Caco-2 (cell line): ENCODE results near the gene URAD. TPM values are rescaled to one million over a fixed set of nuclear protein-coding genes. Genes with fewer than 3 reads are reported as not detected.
A peak's percentile ranks its signal among the peaks of the same experiment; 100 is the strongest.

ENCODE experiments used
- BruUV-seq: library from RNA; stranded (reverse); fragments of 400-500 nt; replicated peaks from 2 replicates; lab custom pipeline; 2021; lab: Mats Ljungman, UMichigan
- CTCF ChIA-PET: fragments of 300-600 bp; sonication (Branson Sonifier 250); formaldehyde crosslinking; loops from one replicate; lab custom pipeline; 2022; ENCODE audit warnings: antibody characterized with exemption; lab: Charles Lee
- POLR2A ChIA-PET: fragments of 300-600 bp; sonication (Branson Sonifier 250); formaldehyde crosslinking; loops from one replicate; lab custom pipeline; 2022; ENCODE audit warnings: antibody characterized with exemption; lab: Charles Lee
- DNase-seq, 2 experiments: peaks; one replicate each; pipeline versions ENCODE4 v3.0.0 to v3.0.0-alpha.2; 2020 to 2022
- H3K27me3 ChIP-seq: replicated peaks from 2 replicates; pipeline ENCODE4 v1.6.0; 2011; ENCODE audit warnings: low read length; ENCODE audit not compliant: control insufficient read depth, insufficient read depth
- H3K36me3 ChIP-seq: 2 replicates; pipeline ENCODE4 v1.5.1; 2011; ENCODE audit warnings: low read length; ENCODE audit not compliant: control insufficient read depth, insufficient read depth
- H3K4me1 ChIP-seq: fragments of 250-450 bp; sonication (Bioruptor Pico); 2 replicates; pipeline ENCODE4 v1.5.1; 2020; ENCODE audit warnings: mild to moderate bottlenecking
- H3K4me3 ChIP-seq: 2 replicates; pipeline ENCODE4 v1.5.1; 2011; ENCODE audit warnings: low read depth, mild to moderate bottlenecking, control low read depth, low read length
- H3K9me3 ChIP-seq: fragments of 250-450 bp; sonication (Bioruptor Pico); 2 replicates; pipeline ENCODE4 v1.5.1; 2020; ENCODE audit warnings: mild to moderate bottlenecking, moderate library complexity
- H3K27ac Mint-ChIP-seq: one replicate; pipeline ENCODE4 v1.8.0; 2022; ENCODE audit warnings: mixed read lengths; ENCODE audit not compliant: unreplicated experiment
- H3K27me3 Mint-ChIP-seq: one replicate; pipeline ENCODE4 v1.8.0; 2022; ENCODE audit warnings: mixed read lengths; ENCODE audit not compliant: insufficient read depth, unreplicated experiment
- H3K36me3 Mint-ChIP-seq: one replicate; pipeline ENCODE4 v1.8.0; 2022; ENCODE audit warnings: mild to moderate bottlenecking, mixed read lengths; ENCODE audit not compliant: insufficient read depth, unreplicated experiment
- H3K4me1 Mint-ChIP-seq: one replicate; pipeline ENCODE4 v1.8.0; 2022; ENCODE audit warnings: low read depth, mixed read lengths; ENCODE audit not compliant: unreplicated experiment
- H3K4me3 Mint-ChIP-seq: one replicate; pipeline ENCODE4 v1.8.0; 2022; ENCODE audit warnings: mild to moderate bottlenecking, moderate library complexity, mixed read lengths; ENCODE audit not compliant: unreplicated experiment
- H3K9me3 Mint-ChIP-seq: one replicate; pipeline ENCODE4 v1.8.0; 2022; ENCODE audit warnings: mixed read lengths; ENCODE audit not compliant: unreplicated experiment
- CTCF ChIP-seq, 2 experiments: fragments of 200-600 bp in 1 of 2; IDR thresholded peaks; 1 replicate in 1 of 2; 2 replicates in 1 of 2; pipeline versions ENCODE4 v1.5.1 to v1.8.0; 2011 to 2022; ENCODE audit warnings: antibody characterized with exemption in 1 of 2, control low read depth in 1 of 2, inconsistent platforms in 1 of 2, low read depth in 1 of 2, low read length in 1 of 2, mild to moderate bottlenecking in 1 of 2, moderate library complexity in 1 of 2; ENCODE audit not compliant: insufficient read depth in 1 of 2, severe bottlenecking in 1 of 2, unreplicated experiment in 1 of 2
- intact Hi-C: fragments of 100-400 bp; cut with micrococcal nuclease; formaldehyde crosslinking; loops from one replicate; pipeline ENCODE4 v1.10.0; 2022; ENCODE audit not compliant: unreplicated experiment
- total RNA-seq: library from RNA; stranded (reverse); gene quantifications from 2 replicates; pipeline ENCODE4 v1.2.3, GENCODE V29; 2022

URAD gene
- total RNA-seq, 1 experiment from 2014 or later = 5.2 TPM

- BruUV-seq = no TSS peak
- no peaks in the 10 kb centered on the region for H3K9me3 Mint-ChIP-seq
- no peaks in the 10 kb centered on the region for H3K36me3 Mint-ChIP-seq
- H3K36me3 ChIP-seq = no peaks in the 10 kb centered on the region
- ChIA-PET POLR2A (no interaction called here), CTCF (interaction anchor here (1.0 to 1.6 kb wide), 3 partner anchors 28 to 152 kb away, joined by 3 to 6 read pairs (median 4); no protein-coding TSS in a partner anchor)
- H3K27me3 Mint-ChIP-seq = no peaks in the 10 kb centered on the region
- H3K9me3 ChIP-seq = no peaks in the 10 kb centered on the region
- TF ChIP-seq CTCF (IDR thresholded peaks at IDR 0.05; ENCODE audit: insufficient read depth in 1 of 2, low read depth in 1 of 2, low read length in 1 of 2, severe bottlenecking in 1 of 2, unreplicated experiment in 1 of 2) = no peak
- DNase-seq = no peak
- intact Hi-C loops = no loop called here
- H3K4me3 ChIP-seq = no peak overlapping the region
- H3K27me3 ChIP-seq = no peaks in the 10 kb centered on the region
- H3K4me1 Mint-ChIP-seq = peaks cover 48% of the 10 kb centered on the region
- H3K27ac Mint-ChIP-seq = peak overlapping the region; percentile 42
- H3K4me3 Mint-ChIP-seq = no peak overlapping the region
- H3K4me1 ChIP-seq = peaks cover 45% of the 10 kb centered on the region
These were observed 6.1 kb downstream of the URAD start for GRCh38 chr13:27982361-27982760.

- Histone ChIP-seq H3K36me3 (no peaks in the 10 kb centered on the region), H3K4me3 (peak overlapping the region; percentile 61), H3K4me1 (peaks cover 42% of the 10 kb centered on the region), H3K27me3 (no peaks in the 10 kb centered on the region), H3K9me3 (no peaks in the 10 kb centered on the region)
- BruUV-seq = TSS peak; percentile 71
- no peaks in the 10 kb centered on the region for H3K9me3 Mint-ChIP-seq
- H3K36me3 Mint-ChIP-seq = no peaks in the 10 kb centered on the region
- no peaks in the 10 kb centered on the region for H3K27me3 Mint-ChIP-seq
- ChIA-PET POLR2A (interaction anchor here (0.6 to 1.2 kb wide), 3 partner anchors 12 to 577 kb away, joined by 3 to 10 read pairs (median 3); partner anchors contain the start of gene CDX2), CTCF (interaction anchor here (0.6 to 2.2 kb wide), 9 partner anchors 12 to 619 kb away, joined by 3 to 10 read pairs (median 3); partner anchors contain the start of gene CDX2)
- H3K27ac Mint-ChIP-seq = peak overlapping the region; percentile 79
- H3K4me3 Mint-ChIP-seq = peak overlapping the region; percentile 82
- peaks cover 43% of the 10 kb centered on the region for H3K4me1 Mint-ChIP-seq
- intact Hi-C loops = no loop called here
- no peak for DNase-seq
- no peak for TF ChIP-seq CTCF (IDR thresholded peaks at IDR 0.05; ENCODE audit: insufficient read depth in 1 of 2, low read depth in 1 of 2, low read length in 1 of 2, severe bottlenecking in 1 of 2, unreplicated experiment in 1 of 2)
These were observed 7.3 kb downstream of the URAD start for GRCh38 chr13:27981006-27981708.

- ChIA-PET CTCF (interaction anchor here (0.6 to 2.2 kb wide), 8 partner anchors 13 to 618 kb away, joined by 3 to 10 read pairs (median 3); no protein-coding TSS in a partner anchor), POLR2A (interaction anchor here (0.6 to 1.2 kb wide), 3 partner anchors 11 to 577 kb away, joined by 3 to 10 read pairs (median 3); partner anchors contain the start of gene CDX2)
- no TSS peak for BruUV-seq
- H3K4me3 ChIP-seq = peak overlapping the region; percentile 61
- H3K4me1 Mint-ChIP-seq = peaks cover 43% of the 10 kb centered on the region
- peak overlapping the region; percentile 79 for H3K27ac Mint-ChIP-seq
- H3K4me1 ChIP-seq = peaks cover 42% of the 10 kb centered on the region
- no peaks in the 10 kb centered on the region for H3K9me3 ChIP-seq
- H3K27me3 ChIP-seq = no peaks in the 10 kb centered on the region
- H3K36me3 ChIP-seq = no peaks in the 10 kb centered on the region
- TF ChIP-seq CTCF (IDR thresholded peaks at IDR 0.05; ENCODE audit: insufficient read depth in 1 of 2, low read depth in 1 of 2, low read length in 1 of 2, severe bottlenecking in 1 of 2, unreplicated experiment in 1 of 2) = no peak
- intact Hi-C loops = no loop called here
- peaks cover 3% of the 10 kb centered on the region for H3K36me3 Mint-ChIP-seq
- peak overlapping the region; percentile 82 for H3K4me3 Mint-ChIP-seq
- DNase-seq = peak; percentile 70 to 79
- H3K9me3 Mint-ChIP-seq = no peaks in the 10 kb centered on the region
- H3K27me3 Mint-ChIP-seq = no peaks in the 10 kb centered on the region
These were observed 8.1 kb downstream of the URAD start for GRCh38 chr13:27980280-27980998.
